HG02973 (cell line): ENCODE results near the gene ZBTB39.

Experiments
- ATAC-seq: cut with Tn5 transposase; IDR thresholded peaks from one replicate; pipeline ENCODE4 v1.9.1; 2021; ENCODE audit warnings: moderate library complexity; ENCODE audit not compliant: unreplicated experiment

ZBTB39 gene

DNA sequence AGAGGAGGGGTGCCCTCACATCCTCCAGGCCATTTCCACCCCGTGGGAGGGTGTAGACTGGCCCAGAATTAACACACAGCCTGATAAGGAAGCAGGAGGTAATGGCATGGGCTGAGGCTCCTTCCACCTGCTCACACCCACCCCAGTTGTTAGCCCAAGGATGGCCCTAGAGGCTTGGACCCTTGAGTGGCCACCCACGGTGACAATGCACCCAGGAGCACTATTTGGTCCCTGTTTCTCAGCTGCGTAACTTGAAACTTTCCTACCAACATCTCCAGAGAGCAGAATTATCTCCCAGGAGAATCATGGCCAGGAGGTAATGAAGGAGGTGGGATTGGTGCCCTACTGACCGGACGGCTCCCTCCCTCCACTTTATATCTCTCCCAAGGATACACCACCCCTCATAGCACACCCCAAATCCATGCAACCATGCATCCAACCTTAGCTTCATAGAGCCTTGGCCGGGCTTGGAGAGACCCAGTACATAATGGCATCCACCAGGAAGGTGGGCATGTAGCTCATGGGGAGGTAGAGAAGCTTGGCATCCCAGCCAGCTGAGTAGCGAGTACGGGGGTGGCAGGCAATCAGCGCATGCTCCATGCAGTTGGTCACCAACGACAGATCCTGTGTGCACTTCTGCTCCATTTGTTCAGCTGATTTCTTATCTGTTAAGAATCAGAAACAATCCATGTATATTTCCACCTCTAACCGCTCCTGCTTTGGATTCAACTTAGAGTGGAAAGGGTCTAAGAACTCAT lies 54.6 kb downstream of the ZBTB39 start:
- ATAC-seq = no peak

DNA sequence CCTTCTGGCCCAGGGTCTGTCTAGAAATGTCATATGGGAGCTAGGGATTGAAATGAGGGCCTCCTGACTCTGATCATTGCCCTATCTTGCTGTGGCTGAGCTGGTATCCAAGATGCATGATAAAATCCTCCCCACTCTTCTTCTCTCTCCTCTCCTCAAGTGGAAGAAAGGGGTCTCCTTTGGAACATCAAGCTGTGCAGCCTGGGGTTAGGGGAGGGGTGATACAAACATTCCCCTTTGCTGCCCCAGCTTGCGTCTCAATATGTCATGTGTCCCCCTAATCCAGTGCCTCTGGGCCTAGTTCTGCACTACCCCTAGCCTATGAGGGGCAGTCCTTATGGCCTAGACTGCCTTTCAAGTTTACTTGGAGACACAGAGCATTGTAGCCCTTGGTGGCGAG lies 57.5 kb downstream of the ZBTB39 start:
- no peak for ATAC-seq
